Measurements from ENCODE around the gene SCRN2. TPM values are rescaled to one million over a fixed set of nuclear protein-coding genes. Genes with fewer than 3 reads are reported as not detected.
A peak's percentile ranks its signal among the peaks of the same experiment; 100 is the strongest.

The SCRN2 gene
- 44.8 TPM for total RNA-seq (ENCODE audit: unreplicated experiment)
- long read RNA-seq, transcript SCRN2-201 (8 exons, 1,548 nt) = major isoform, 9 of 47 reads
- long read RNA-seq, transcript SCRN2-202 (7 exons, 1,779 nt) = minor isoform, 5 of 47 reads
- long read RNA-seq, partial matches to known transcripts = 11 of 47 reads
- long read RNA-seq, other reads (novel, unspliced or antisense) = 17 of 47 reads

- TF ChIP-seq CTCF (IDR thresholded peaks at IDR 0.05; ENCODE audit: unreplicated experiment) = peak; percentile 97
- H3K27ac Mint-ChIP-seq (ENCODE audit: unreplicated experiment) = peak within 1 kb of the TSS; percentile 61
- peaks cover 43% of the 10 kb centered on the region for H3K4me1 Mint-ChIP-seq (ENCODE audit: unreplicated experiment)
- H3K27me3 Mint-ChIP-seq (ENCODE audit: unreplicated experiment) = peaks cover 2% of the 10 kb centered on the region
- DNase-seq (ENCODE audit: low spot score) = peak; percentile 99
- H3K36me3 Mint-ChIP-seq (ENCODE audit: low read depth, unreplicated experiment) = peaks cover 6% of the 10 kb centered on the region
- H3K4me3 Mint-ChIP-seq (ENCODE audit: unreplicated experiment) = peak within 1 kb of the TSS; percentile 95
- no peaks in the 10 kb centered on the region for H3K9me3 Mint-ChIP-seq (ENCODE audit: unreplicated experiment)
These were observed at the start of gene SCRN2 for GRCh38 chr17:47840742-47841487. Gene SCRN2, minus strand, starts transcription at chr17:47841273. Its CDS starts 430 bp downstream, at chr17:47840843.

GRCh38 chr17:47889734-47890529 lies 48.9 kb upstream of the SCRN2 start:
- Mint-ChIP-seq H3K27ac (ENCODE audit: unreplicated experiment) (no peak overlapping the region), H3K27me3 (ENCODE audit: unreplicated experiment) (peaks cover 5% of the 10 kb centered on the region), H3K4me3 (ENCODE audit: unreplicated experiment) (peak overlapping the region; percentile 11), H3K36me3 (ENCODE audit: low read depth, unreplicated experiment) (no peaks in the 10 kb centered on the region), H3K4me1 (ENCODE audit: unreplicated experiment) (peaks cover 28% of the 10 kb centered on the region), H3K9me3 (ENCODE audit: unreplicated experiment) (no peaks in the 10 kb centered on the region)
- peak; percentile 97 for TF ChIP-seq CTCF (IDR thresholded peaks at IDR 0.05; ENCODE audit: unreplicated experiment)
- peak; percentile 93 for DNase-seq (ENCODE audit: low spot score)

GRCh38 chr17:47888293-47888692 lies 47.2 kb upstream of the SCRN2 start:
- Mint-ChIP-seq H3K4me3 (ENCODE audit: unreplicated experiment) (no peak overlapping the region), H3K9me3 (ENCODE audit: unreplicated experiment) (no peaks in the 10 kb centered on the region), H3K27me3 (ENCODE audit: unreplicated experiment) (peaks cover 5% of the 10 kb centered on the region), H3K27ac (ENCODE audit: unreplicated experiment) (no peak overlapping the region), H3K36me3 (ENCODE audit: low read depth, unreplicated experiment) (no peaks in the 10 kb centered on the region), H3K4me1 (ENCODE audit: unreplicated experiment) (peaks cover 22% of the 10 kb centered on the region)
- no peak for DNase-seq (ENCODE audit: low spot score)
- TF ChIP-seq CTCF (IDR thresholded peaks at IDR 0.05; ENCODE audit: unreplicated experiment) = no peak

- Mint-ChIP-seq H3K4me3 (ENCODE audit: unreplicated experiment) (no peak overlapping the region), H3K4me1 (ENCODE audit: unreplicated experiment) (peaks cover 24% of the 10 kb centered on the region), H3K27me3 (ENCODE audit: unreplicated experiment) (peaks cover 10% of the 10 kb centered on the region), H3K36me3 (ENCODE audit: low read depth, unreplicated experiment) (no peaks in the 10 kb centered on the region), H3K9me3 (ENCODE audit: unreplicated experiment) (no peaks in the 10 kb centered on the region), H3K27ac (ENCODE audit: unreplicated experiment) (no peak overlapping the region)
- no peak for TF ChIP-seq CTCF (IDR thresholded peaks at IDR 0.05; ENCODE audit: unreplicated experiment)
- DNase-seq (ENCODE audit: low spot score) = no peak
These were observed 44.0 kb upstream of the SCRN2 start for GRCh38 chr17:47884905-47885730.
